HUES48 (cell line): ENCODE results near the gene CLASP1.
"Not testable (repeated sequence)": the region's sequence is repeated elsewhere in the genome, so short reads cannot be mapped to it uniquely, and the experiment has no call there.

Experiments used
- H3K27ac ChIP-seq: one replicate; pipeline ENCODE4 v1.7.0; 2013; ENCODE audit warnings: low read depth, low read length, inconsistent platforms
- H3K27me3 ChIP-seq: 2 replicates; pipeline ENCODE4 v1.6.1; 2013; ENCODE audit warnings: mild to moderate bottlenecking, low read length; ENCODE audit not compliant: control insufficient read depth, insufficient read depth
- H3K36me3 ChIP-seq: 2 replicates; pipeline ENCODE4 v1.6.1; 2013; ENCODE audit warnings: low read length; ENCODE audit not compliant: control insufficient read depth, insufficient read depth
- H3K4me1 ChIP-seq: 2 replicates; pipeline ENCODE4 v1.6.1; 2013; ENCODE audit warnings: mild to moderate bottlenecking, low read length; ENCODE audit not compliant: control insufficient read depth, insufficient read depth
- H3K4me3 ChIP-seq: 2 replicates; pipeline ENCODE4 v1.5.1; 2013; ENCODE audit warnings: mild to moderate bottlenecking, low read depth, low read length
- H3K9ac ChIP-seq: 2 replicates; pipeline ENCODE4 v1.6.1; 2013; ENCODE audit warnings: mild to moderate bottlenecking, low read depth, low read length, moderate library complexity
- H3K9me3 ChIP-seq: 2 replicates; pipeline ENCODE4 v1.6.1; 2013; ENCODE audit warnings: low read length; ENCODE audit not compliant: control insufficient read depth, insufficient read depth

The CLASP1 gene

DNA sequence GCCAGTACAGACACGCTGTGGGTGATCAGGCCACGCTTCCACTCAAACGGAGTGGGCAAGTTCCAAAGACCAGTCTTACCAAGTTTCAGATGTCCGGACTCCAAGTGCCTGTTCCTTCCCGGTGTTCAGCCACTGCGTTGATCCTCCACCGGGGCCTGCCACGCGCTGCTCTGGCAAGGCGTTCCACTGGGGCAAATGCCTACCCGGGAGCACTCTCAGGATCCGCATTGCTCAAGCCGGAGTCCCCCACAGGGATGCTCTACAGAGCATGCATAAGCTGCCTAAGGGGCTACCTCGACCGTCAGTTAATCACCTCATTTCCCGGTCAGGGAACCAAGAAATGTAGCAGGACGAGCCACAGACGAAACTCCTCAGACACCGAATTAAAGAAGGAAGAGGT is 37.0 kb upstream of the CLASP1 start:
- Histone ChIP-seq H3K4me3 (no peak overlapping the region), H3K4me1 (peaks cover 23% of the 10 kb centered on the region), H3K27ac (no peak overlapping the region), H3K27me3 (no peaks in the 10 kb centered on the region), H3K9ac (no peak overlapping the region), H3K9me3 (peaks cover 24% of the 10 kb centered on the region), H3K36me3 (no peaks in the 10 kb centered on the region)

DNA sequence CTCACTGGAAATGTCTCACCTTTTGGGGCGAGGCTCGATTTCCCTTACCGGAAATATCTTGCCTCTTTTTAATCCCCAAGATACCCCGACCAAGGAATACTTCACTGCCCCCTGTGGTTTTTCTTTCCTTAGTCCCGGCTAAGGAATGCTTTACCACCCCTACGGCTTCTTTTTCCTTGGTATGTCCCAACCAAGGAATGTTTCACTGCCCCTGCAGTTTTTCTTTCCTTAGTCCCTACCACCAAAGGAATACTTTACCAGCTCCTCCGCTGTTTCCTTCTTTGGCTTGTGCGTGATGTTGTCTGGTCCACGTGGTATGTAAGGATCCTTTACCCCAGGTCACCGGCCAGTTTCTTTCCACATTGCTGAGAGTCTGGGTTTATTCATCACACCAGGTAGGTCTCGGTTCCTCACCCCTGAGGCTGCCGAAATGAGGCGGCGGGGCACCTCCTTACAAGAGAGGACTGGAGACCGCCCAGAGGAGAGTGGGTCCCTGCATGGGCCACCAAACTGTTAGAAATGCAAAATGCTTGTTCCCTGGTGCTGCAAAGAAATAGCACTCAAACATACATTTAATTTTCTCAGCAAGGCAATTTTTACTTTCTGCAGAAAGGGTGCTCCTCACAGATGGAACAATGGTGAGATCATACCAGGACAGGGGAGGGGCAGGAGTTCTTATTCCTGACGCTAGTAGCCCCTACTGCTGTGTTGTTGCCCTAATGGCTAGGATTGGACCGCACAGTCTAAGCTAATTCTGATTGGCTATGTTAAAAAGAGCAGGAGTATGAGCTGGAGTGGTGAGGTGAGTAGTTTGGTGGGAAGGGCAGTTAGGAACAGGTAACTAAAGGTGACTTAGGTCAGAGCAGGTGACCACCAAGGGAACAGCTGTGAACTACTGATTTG is 33.4 kb upstream of the CLASP1 start:
- Histone ChIP-seq H3K27ac (no peak overlapping the region), H3K36me3 (no peaks in the 10 kb centered on the region), H3K27me3 (no peaks in the 10 kb centered on the region), H3K9ac (no peak overlapping the region), H3K4me3 (peak overlapping the region; percentile 20), H3K9me3 (peaks cover 32% of the 10 kb centered on the region), H3K4me1 (peaks cover 33% of the 10 kb centered on the region)

DNA sequence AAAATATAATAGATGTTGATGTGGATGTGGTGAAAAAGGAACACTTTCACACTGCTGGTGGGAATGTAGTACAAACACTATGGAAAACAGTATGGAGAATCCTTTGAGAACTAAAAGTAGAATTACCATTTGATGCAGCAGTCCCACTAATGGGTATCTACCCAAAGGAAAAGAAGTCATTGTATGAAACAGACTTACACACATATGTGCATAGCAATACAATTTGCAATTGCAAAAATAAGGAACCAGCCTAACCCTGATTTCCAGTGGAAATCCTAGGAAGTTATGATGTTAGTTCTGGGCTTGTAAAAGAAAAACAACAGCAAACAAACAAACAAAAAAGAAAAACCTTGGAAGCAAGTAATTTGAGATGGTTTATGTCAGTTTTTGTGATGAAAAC is 28.6 kb upstream of the CLASP1 start:
- peaks cover 29% of the 10 kb centered on the region for H3K9me3 ChIP-seq
- H3K4me3 ChIP-seq = no peak overlapping the region
- H3K4me1 ChIP-seq = peaks cover 12% of the 10 kb centered on the region
- H3K9ac ChIP-seq = no peak overlapping the region
- no peaks in the 10 kb centered on the region for H3K36me3 ChIP-seq
- H3K27ac ChIP-seq = no peak overlapping the region
- no peaks in the 10 kb centered on the region for H3K27me3 ChIP-seq

DNA sequence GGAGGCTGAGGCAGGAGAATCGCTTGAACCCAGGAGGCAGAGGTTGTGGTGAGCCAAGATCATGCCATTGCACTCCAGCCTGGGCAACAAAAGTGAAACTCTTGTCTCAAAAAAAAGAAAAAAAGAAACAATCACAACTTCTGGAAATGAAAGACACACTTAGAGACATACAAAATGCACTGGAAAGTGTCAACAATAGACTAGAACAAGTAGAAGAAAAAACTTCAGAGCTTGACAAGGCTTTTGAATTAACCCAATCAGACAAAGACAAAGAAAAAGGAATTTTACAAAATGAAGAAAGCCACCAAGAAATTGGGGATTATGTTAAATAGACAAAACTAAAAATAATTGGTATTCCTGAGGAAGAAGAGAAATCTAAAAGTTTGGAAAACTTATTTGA is 22.4 kb upstream of the CLASP1 start:
- H3K4me1 ChIP-seq, H3K27ac ChIP-seq, H3K27me3 ChIP-seq, H3K9ac ChIP-seq, H3K36me3 ChIP-seq, H3K4me3 ChIP-seq: not testable (repeated sequence)
- H3K9me3 ChIP-seq = peaks cover 14% of the 10 kb centered on the region

DNA sequence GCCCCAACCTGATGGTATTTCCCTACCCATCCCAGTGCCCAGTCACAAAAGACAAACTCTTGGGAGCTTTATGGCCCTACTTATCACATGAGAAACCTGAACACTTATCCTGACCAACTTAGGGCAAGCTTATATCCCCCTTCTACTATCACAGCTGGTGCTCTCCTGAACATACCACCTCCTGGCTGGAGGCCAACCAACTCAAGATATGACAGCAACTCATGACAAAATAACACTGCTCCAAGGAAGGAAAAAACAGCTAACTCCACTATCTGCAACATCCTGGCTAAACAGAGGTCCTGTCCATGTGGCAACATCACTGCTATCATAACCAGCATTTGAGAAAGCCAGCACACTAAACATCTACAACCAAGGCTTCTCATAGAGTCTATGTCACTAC is 20.9 kb upstream of the CLASP1 start:
- H3K27ac ChIP-seq = no peak overlapping the region
- no peaks in the 10 kb centered on the region for H3K27me3 ChIP-seq
- H3K9me3 ChIP-seq = peaks cover 8% of the 10 kb centered on the region
- H3K9ac ChIP-seq = no peak overlapping the region
- no peaks in the 10 kb centered on the region for H3K36me3 ChIP-seq
- H3K4me1 ChIP-seq = no peaks in the 10 kb centered on the region
- no peak overlapping the region for H3K4me3 ChIP-seq

DNA sequence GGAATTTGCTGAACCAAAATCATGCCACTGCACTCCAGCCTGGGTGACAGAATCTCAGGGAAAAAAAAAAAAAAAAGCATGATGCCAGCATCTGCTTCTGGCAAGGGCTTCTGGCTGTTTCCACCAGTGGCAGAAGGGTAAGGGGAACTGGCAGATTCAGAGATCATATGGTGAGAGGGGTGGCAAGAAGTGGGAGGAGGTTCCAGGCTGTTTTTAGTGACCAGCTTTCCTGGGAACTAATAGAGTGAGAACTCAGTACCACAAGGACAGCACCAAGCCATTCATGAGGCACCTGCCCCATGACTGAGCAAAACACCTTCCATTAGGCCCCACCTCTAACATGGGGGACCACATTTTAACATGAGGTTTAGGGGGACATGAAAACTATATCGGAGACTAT is 18.4 kb upstream of the CLASP1 start:
- Histone ChIP-seq H3K4me1 (peaks cover 6% of the 10 kb centered on the region; the same call in 1 of the 2 replicates), H3K9me3 (peaks cover 5% of the 10 kb centered on the region), H3K9ac (no peak overlapping the region)

DNA sequence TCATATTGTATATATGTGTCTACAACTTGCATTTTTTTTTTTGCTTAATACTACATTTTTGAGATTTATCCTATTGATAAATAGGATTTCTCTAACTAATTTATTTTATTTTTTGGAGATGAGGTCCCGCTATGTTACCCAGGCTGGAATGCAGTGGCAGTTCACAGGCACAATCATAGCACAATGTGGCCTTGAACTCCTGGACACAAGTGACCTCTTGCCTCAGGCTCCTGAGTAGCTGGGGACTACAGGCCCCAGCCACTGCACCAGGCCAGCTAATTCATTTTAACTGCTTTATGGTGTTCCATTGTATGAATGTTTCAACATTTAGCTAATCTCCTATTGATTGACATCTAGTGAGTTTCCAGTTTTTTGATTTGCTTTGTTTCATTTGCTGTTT is 16.8 kb upstream of the CLASP1 start:
- Histone ChIP-seq H3K27me3 (no peaks in the 10 kb centered on the region), H3K9me3 (no peaks in the 10 kb centered on the region), H3K27ac (no peak overlapping the region), H3K4me3 (no peak overlapping the region), H3K36me3 (no peaks in the 10 kb centered on the region), H3K9ac (no peak overlapping the region), H3K4me1 (peaks cover 17% of the 10 kb centered on the region)

More for the DNA sequence above, 18.4 kb upstream of the CLASP1 start:
- Histone ChIP-seq H3K27me3 (no peaks in the 10 kb centered on the region), H3K4me3 (no peak overlapping the region), H3K36me3 (no peaks in the 10 kb centered on the region), H3K27ac (no peak overlapping the region)

DNA sequence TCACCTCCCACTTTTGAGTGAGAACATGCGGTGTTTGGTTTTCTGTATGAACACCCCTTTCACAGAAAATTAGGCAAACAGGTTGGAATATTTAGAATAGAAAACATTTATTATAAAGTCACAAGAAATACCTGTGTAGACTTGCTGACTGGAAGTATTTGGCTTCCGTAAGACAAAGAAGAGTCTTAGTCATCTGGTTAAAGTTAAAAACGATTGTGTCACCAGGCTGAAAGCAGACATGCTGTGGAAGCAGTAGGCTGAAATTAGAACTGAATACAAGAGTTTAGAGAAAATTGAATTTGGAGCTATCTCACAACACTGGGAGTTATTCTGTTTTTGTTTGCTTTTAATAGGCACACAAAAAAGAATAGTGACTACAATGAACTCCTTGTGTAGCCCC is 16.2 kb upstream of the CLASP1 start:
- H3K9me3 ChIP-seq = no peaks in the 10 kb centered on the region
- peaks cover 17% of the 10 kb centered on the region for H3K4me1 ChIP-seq
- H3K27me3 ChIP-seq = no peaks in the 10 kb centered on the region
- H3K4me3 ChIP-seq = no peak overlapping the region
- no peak overlapping the region for H3K9ac ChIP-seq
- no peak overlapping the region for H3K27ac ChIP-seq
- H3K36me3 ChIP-seq = no peaks in the 10 kb centered on the region

DNA sequence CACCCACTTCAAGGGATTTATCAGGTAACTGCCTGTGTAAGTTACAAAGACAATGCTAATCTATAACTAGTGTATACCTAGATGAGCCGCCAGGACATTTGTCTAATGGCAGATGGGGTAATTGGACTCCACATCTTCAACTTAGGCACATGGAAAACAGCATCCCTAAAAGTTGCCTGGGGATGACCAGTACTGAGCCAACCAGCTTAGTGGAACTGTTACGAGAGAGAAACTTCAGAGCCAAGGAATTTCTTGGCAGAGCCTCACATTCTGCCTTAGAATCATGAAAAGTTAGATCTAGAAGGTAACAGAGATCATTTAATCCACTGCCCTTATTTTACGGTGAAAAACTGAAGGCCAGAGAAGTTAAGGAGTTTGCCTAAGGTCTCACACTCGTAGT is 15.5 kb upstream of the CLASP1 start:
- H3K9me3 ChIP-seq = no peaks in the 10 kb centered on the region
- H3K4me1 ChIP-seq = peaks cover 17% of the 10 kb centered on the region
- no peak overlapping the region for H3K4me3 ChIP-seq
- H3K27ac ChIP-seq = no peak overlapping the region
- H3K27me3 ChIP-seq = no peaks in the 10 kb centered on the region
- no peaks in the 10 kb centered on the region for H3K36me3 ChIP-seq
- H3K9ac ChIP-seq = no peak overlapping the region

DNA sequence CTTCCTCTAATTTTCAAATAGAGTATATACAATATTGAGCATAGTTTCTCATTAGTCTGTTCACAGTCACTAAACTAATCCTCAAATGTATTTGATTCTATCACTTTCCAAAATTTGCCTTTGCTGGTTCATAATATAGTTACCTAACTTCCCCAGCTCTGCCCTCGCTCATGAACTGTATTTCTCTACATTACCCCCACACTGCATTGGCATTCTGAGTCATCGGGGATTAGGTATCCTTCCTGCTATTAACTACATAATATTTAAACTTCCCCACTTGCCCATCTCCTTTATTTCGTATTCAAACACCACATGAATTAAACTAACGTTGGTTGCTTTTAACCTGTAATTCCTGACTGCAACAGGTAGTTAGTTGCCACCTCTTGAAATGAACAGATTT is 14.8 kb upstream of the CLASP1 start:
- no peak overlapping the region for H3K4me3 ChIP-seq
- no peaks in the 10 kb centered on the region for H3K36me3 ChIP-seq
- H3K27me3 ChIP-seq = no peaks in the 10 kb centered on the region
- H3K9ac ChIP-seq = no peak overlapping the region
- H3K9me3 ChIP-seq = no peaks in the 10 kb centered on the region
- H3K4me1 ChIP-seq = peaks cover 17% of the 10 kb centered on the region
- no peak overlapping the region for H3K27ac ChIP-seq

DNA sequence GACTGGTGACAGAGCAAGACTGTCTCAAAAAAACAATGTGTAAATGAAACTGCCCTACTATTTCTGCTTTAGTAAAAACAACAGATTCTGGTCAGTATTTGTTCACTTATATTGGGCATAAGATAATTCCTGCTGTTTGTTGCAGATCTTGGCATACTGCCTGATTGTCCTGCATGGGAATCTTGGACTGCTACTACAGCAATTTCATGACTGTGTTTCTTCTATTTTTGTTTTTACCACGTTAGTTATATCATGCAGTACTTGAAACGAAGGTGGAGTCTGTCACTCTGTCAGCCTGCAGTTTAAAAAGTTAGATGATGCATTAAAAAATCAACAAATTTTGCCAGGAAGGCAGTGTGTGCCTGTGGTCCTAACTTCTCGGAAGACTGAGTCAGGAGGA is 14.2 kb upstream of the CLASP1 start:
- Histone ChIP-seq H3K27ac (no peak overlapping the region), H3K4me1 (peaks cover 17% of the 10 kb centered on the region), H3K27me3 (no peaks in the 10 kb centered on the region), H3K36me3 (no peaks in the 10 kb centered on the region), H3K4me3 (no peak overlapping the region), H3K9me3 (no peaks in the 10 kb centered on the region), H3K9ac (no peak overlapping the region)
